Measurements from ENCODE around the gene GCAT.

GCAT gene

DNA sequence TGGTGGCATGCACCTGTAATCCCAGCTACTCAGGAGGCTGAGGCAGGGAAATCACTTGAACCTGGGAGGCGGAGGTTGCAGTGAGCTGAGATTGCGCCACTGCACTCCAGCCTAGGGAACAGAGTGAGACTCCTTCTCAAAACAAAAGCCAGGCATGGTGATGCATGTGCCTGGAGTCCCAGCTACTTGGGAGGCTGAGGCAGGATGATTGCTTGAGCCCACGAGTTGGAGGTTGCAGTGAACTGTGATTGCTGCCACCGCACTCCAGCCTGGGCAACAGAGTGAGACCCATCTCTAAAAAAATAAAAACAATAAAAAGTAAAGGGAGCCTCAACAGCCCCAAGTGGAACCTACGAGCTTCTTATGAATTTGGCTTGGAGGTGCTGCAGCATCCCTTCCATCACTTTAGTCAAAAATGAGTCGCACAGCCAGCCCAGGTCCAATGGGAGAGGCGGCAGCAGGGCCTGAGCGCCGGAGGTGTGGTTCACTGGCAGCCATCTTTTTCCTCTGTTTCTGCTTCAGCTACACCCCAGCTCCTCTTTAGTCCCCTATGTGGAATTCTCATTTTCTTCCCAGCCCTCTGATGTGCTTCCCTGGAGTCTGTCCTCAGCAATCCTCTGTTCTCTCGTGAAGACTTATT is 29.2 kb upstream of the GCAT start:
- ChIA-PET CTCF (no interaction called here), POLR2A (no interaction called here)
- TF ChIP-seq, protein P1, sequence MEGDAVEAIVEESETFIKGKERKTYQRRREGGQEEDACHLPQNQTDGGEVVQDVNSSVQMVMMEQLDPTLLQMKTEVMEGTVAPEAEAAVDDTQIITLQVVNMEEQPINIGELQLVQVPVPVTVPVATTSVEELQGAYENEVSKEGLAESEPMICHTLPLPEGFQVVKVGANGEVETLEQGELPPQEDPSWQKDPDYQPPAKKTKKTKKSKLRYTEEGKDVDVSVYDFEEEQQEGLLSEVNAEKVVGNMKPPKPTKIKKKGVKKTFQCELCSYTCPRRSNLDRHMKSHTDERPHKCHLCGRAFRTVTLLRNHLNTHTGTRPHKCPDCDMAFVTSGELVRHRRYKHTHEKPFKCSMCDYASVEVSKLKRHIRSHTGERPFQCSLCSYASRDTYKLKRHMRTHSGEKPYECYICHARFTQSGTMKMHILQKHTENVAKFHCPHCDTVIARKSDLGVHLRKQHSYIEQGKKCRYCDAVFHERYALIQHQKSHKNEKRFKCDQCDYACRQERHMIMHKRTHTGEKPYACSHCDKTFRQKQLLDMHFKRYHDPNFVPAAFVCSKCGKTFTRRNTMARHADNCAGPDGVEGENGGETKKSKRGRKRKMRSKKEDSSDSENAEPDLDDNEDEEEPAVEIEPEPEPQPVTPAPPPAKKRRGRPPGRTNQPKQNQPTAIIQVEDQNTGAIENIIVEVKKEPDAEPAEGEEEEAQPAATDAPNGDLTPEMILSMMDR (IDR thresholded peaks at IDR 0.05; ENCODE audit: control extremely low read depth, extremely low read depth, low read depth, missing control alignments), result no peak
- no peak for DNase-seq (ENCODE audit: extremely low spot score)

GRCh38 chr22:37781434-37782059 is 26.2 kb upstream of the GCAT start:
- TF ChIP-seq, protein P1 (IDR thresholded peaks at IDR 0.05; ENCODE audit: control extremely low read depth, extremely low read depth, low read depth, missing control alignments), result no peak
- ChIA-PET POLR2A (no interaction called here), CTCF (interaction anchor here (0.7 to 1.1 kb wide), 2 partner anchors 14 to 99 kb away, joined by 3 to 4 read pairs; no protein-coding TSS in a partner anchor)
- DNase-seq (ENCODE audit: extremely low spot score), result no peak

DNA sequence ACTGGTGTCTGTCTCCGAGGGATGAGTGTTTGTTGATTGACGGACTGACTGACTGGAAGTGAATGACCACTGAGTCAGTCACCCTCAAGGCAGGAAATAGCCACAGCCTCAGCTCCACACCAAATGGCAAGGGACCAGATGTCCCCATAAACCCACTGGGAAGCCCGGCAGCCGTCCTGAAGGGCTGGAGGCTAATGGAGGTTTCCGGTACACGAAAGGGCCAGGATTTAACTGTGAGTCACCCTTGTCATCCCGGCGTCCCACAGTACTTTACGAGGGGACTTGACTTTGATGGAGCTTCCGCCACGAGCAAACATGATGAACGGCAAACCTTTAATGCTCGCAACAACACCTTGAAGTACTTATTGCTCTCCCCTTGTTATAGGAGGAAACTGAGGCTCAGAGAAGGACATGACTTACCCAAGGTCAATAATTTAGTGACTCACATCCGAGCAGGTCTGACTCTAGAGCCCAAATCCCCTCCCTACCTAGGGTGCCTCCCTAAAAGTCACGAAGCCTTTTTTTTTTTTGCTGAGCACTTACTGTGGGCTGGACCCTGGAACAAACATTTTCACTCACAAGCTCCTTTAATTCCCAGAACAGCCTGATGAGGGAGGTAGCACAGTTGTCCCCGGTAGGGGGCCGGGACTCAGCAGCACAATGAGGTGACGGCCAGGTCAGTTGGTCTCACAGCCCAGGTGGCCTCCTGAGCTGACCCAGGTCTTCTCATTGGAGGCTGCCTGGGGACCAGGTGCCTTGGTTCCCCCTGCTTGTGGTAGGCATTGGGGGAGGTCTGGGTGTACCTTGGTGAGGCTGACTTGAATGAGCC is 25.2 kb upstream of the GCAT start:
- ChIA-PET CTCF (interaction anchor here (1.6 kb wide), 1 partner anchor 139 kb away, joined by 6 read pairs; no protein-coding TSS in a partner anchor), POLR2A (no interaction called here)
- TF ChIP-seq, protein P1 (IDR thresholded peaks at IDR 0.05; ENCODE audit: control extremely low read depth, extremely low read depth, low read depth, missing control alignments), result no peak
- no peak for DNase-seq (ENCODE audit: extremely low spot score)

GRCh38 chr22:37784829-37785495 is 22.8 kb upstream of the GCAT start:
- ChIA-PET CTCF (interaction anchor here (1.3 kb wide), 1 partner anchor 78 kb away, joined by 4 read pairs; no protein-coding TSS in a partner anchor), POLR2A (no interaction called here)
- DNase-seq (ENCODE audit: extremely low spot score), result no peak
- TF ChIP-seq, protein P1 (IDR thresholded peaks at IDR 0.05; ENCODE audit: control extremely low read depth, extremely low read depth, low read depth, missing control alignments), result no peak

- TF ChIP-seq, protein P1 (IDR thresholded peaks at IDR 0.05; ENCODE audit: control extremely low read depth, extremely low read depth, low read depth, missing control alignments), result no peak
- no peak for DNase-seq (ENCODE audit: extremely low spot score)
- CTCF ChIA-PET, result no interaction called here
- POLR2A ChIA-PET, result no interaction called here
These were observed 17.5 kb upstream of the GCAT start for GRCh38 chr22:37790234-37790633.

- ChIA-PET CTCF (interaction anchor here (0.7 to 1.7 kb wide), 2 partner anchors 17 to 149 kb away, joined by 3 to 6 read pairs; no protein-coding TSS in a partner anchor), POLR2A (no interaction called here)
- DNase-seq (ENCODE audit: extremely low spot score), result no peak
- TF ChIP-seq, protein P1 (IDR thresholded peaks at IDR 0.05; ENCODE audit: control extremely low read depth, extremely low read depth, low read depth, missing control alignments), result no peak
These were observed 15.2 kb upstream of the GCAT start for GRCh38 chr22:37792494-37792893.

Data from GM10248 (cell line).